Stimulated activated naive B cell treated with anti-CD40 and anti-IgM and Interleukin-4, amounts not matched to agents 10 μg/mL and 1 μg/mL and 100 μg/mL, for 72 hours (primary cell): ENCODE results near the gene CLEC2D.

Experiments
- ATAC-seq, 2 donors: fragments of 150-1000 bp; cut with Tn5 transposase; replicated peaks; 2 replicates each; pipeline ENCODE4 v1.10.0; 2021; ENCODE audit warnings: moderate library complexity in 1 of 2
- DNase-seq: peaks from one replicate; pipeline ENCODE4 v3.0.0; 2021
- H3K27ac Mint-ChIP-seq: one replicate; pipeline ENCODE4 v1.8.0; 2022; ENCODE audit warnings: mild to moderate bottlenecking, mixed read lengths
- H3K27me3 Mint-ChIP-seq, 2 donors: one replicate each; pipeline ENCODE4 v1.8.0; 2022; ENCODE audit warnings: mixed read lengths in 2 of 2
- H3K36me3 Mint-ChIP-seq, 2 donors: one replicate each; pipeline ENCODE4 v1.8.0; 2022; ENCODE audit warnings: mixed read lengths in 2 of 2, mild to moderate bottlenecking in 1 of 2
- H3K4me1 Mint-ChIP-seq, 2 donors: one replicate each; pipeline ENCODE4 v1.8.0; 2022; ENCODE audit warnings: mixed read lengths in 2 of 2, mild to moderate bottlenecking in 1 of 2
- H3K4me3 Mint-ChIP-seq, 2 donors: one replicate each; pipeline ENCODE4 v1.8.0; 2022; ENCODE audit warnings: mild to moderate bottlenecking in 2 of 2, mixed read lengths in 2 of 2, moderate library complexity in 1 of 2
- H3K9me3 Mint-ChIP-seq, 2 donors: one replicate each; pipeline ENCODE4 v1.8.0; 2022; ENCODE audit warnings: mixed read lengths in 2 of 2, mild to moderate bottlenecking in 1 of 2

CLEC2D gene

GRCh38 chr12:9646794-9647781 is 22.4 kb upstream of the CLEC2D start:
- peak in 1 of 2 donors; percentile 1 for ATAC-seq
- no peak for DNase-seq
- Mint-ChIP-seq H3K27ac (peak overlapping the region; percentile 97), H3K9me3 (peaks cover 7 to 15% of the 10 kb centered on the region in 2 donors), H3K36me3 (peaks cover 16 to 36% of the 10 kb centered on the region in 2 donors), H3K27me3 (no peaks in the 10 kb centered on the region), H3K4me1 (peaks cover 33 to 62% of the 10 kb centered on the region in 2 donors), H3K4me3 (peak overlapping the region; percentile 90 to 92)

- H3K36me3 Mint-ChIP-seq = peaks cover 17 to 34% of the 10 kb centered on the region in 2 donors
- ATAC-seq = peak; percentile 69 to 77
- peaks cover 30 to 55% of the 10 kb centered on the region in 2 donors for H3K4me1 Mint-ChIP-seq
Measured at GRCh38 chr12:9647825-9648700, 21.4 kb upstream of the CLEC2D start.

GRCh38 chr12:9648701-9649531 is 20.6 kb upstream of the CLEC2D start:
- peaks cover 32 to 55% of the 10 kb centered on the region in 2 donors for H3K4me1 Mint-ChIP-seq
- H3K36me3 Mint-ChIP-seq = peaks cover 22 to 39% of the 10 kb centered on the region in 2 donors
- peak overlapping the region; percentile 90 to 92 for H3K4me3 Mint-ChIP-seq
- H3K27ac Mint-ChIP-seq = peak overlapping the region; percentile 97
- no peaks in the 10 kb centered on the region for H3K27me3 Mint-ChIP-seq
- H3K9me3 Mint-ChIP-seq = peaks cover 7 to 8% of the 10 kb centered on the region in 2 donors
- DNase-seq (no peak), ATAC-seq (peak; percentile 7 to 13)

More at GRCh38 chr12:9647825-9648700, 21.4 kb upstream of the CLEC2D start:
- DNase-seq = peak; percentile 95
- H3K27ac Mint-ChIP-seq = peak overlapping the region; percentile 97
- H3K27me3 Mint-ChIP-seq = no peaks in the 10 kb centered on the region
- H3K9me3 Mint-ChIP-seq = peaks cover 7 to 10% of the 10 kb centered on the region in 2 donors
- peak overlapping the region; percentile 90 to 92 for H3K4me3 Mint-ChIP-seq

GRCh38 chr12:9649532-9649940 is 20.0 kb upstream of the CLEC2D start:
- peak overlapping the region; percentile 97 for H3K27ac Mint-ChIP-seq
- H3K9me3 Mint-ChIP-seq = peaks cover 7 to 11% of the 10 kb centered on the region in 2 donors
- DNase-seq (peak; percentile 67), ATAC-seq (peak; percentile 28 to 31)
- peaks cover 35 to 59% of the 10 kb centered on the region in 2 donors for H3K4me1 Mint-ChIP-seq
- H3K27me3 Mint-ChIP-seq = no peaks in the 10 kb centered on the region
- H3K4me3 Mint-ChIP-seq = peak overlapping the region; percentile 90 to 92
- peaks cover 25 to 42% of the 10 kb centered on the region in 2 donors for H3K36me3 Mint-ChIP-seq

- H3K36me3 Mint-ChIP-seq = peaks cover 29 to 47% of the 10 kb centered on the region in 2 donors
- peaks cover 37 to 63% of the 10 kb centered on the region in 2 donors for H3K4me1 Mint-ChIP-seq
- DNase-seq (no peak), ATAC-seq (no peak)
- H3K27ac Mint-ChIP-seq = peak overlapping the region; percentile 97
- H3K4me3 Mint-ChIP-seq = peak overlapping the region; percentile 90 to 92
- peaks cover 6 to 8% of the 10 kb centered on the region in 2 donors for H3K9me3 Mint-ChIP-seq
- H3K27me3 Mint-ChIP-seq = no peaks in the 10 kb centered on the region
Measured at GRCh38 chr12:9650151-9650576, 19.3 kb upstream of the CLEC2D start.

GRCh38 chr12:9651265-9651729 is 18.2 kb upstream of the CLEC2D start:
- H3K4me1 Mint-ChIP-seq = peaks cover 43 to 69% of the 10 kb centered on the region in 2 donors
- H3K27ac Mint-ChIP-seq = peak overlapping the region; percentile 97
- peak; percentile 8 to 12 for ATAC-seq
- H3K36me3 Mint-ChIP-seq = peaks cover 36 to 52% of the 10 kb centered on the region in 2 donors
- peak; percentile 65 for DNase-seq
- H3K27me3 Mint-ChIP-seq = no peaks in the 10 kb centered on the region
- H3K4me3 Mint-ChIP-seq = peak overlapping the region; percentile 64 to 92
- H3K9me3 Mint-ChIP-seq = peaks cover 3 to 4% of the 10 kb centered on the region in 2 donors

GRCh38 chr12:9660046-9660445 is 9.5 kb upstream of the CLEC2D start:
- ATAC-seq = no peak
- Mint-ChIP-seq H3K4me3 (no peak overlapping the region), H3K36me3 (peaks cover 62 to 82% of the 10 kb centered on the region in 2 donors)

GRCh38 chr12:9661720-9662119 is 7.8 kb upstream of the CLEC2D start:
- H3K36me3 Mint-ChIP-seq = peaks cover 49 to 75% of the 10 kb centered on the region in 2 donors
- no peak overlapping the region for H3K27ac Mint-ChIP-seq
- peaks cover 27 to 55% of the 10 kb centered on the region in 2 donors for H3K4me1 Mint-ChIP-seq
- no peak overlapping the region for H3K4me3 Mint-ChIP-seq
- ATAC-seq (no peak), DNase-seq (no peak)
- no peaks in the 10 kb centered on the region for H3K27me3 Mint-ChIP-seq
- peaks cover 3 to 10% of the 10 kb centered on the region in 2 donors for H3K9me3 Mint-ChIP-seq

More at GRCh38 chr12:9660046-9660445, 9.5 kb upstream of the CLEC2D start:
- Mint-ChIP-seq H3K27me3 (no peaks in the 10 kb centered on the region), H3K4me1 (peaks cover 31 to 62% of the 10 kb centered on the region in 2 donors), H3K27ac (no peak overlapping the region), H3K9me3 (peaks cover 3 to 10% of the 10 kb centered on the region in 2 donors)
- DNase-seq = no peak

GRCh38 chr12:9662488-9662887 is 7.0 kb upstream of the CLEC2D start:
- Mint-ChIP-seq H3K9me3 (peaks cover 3 to 10% of the 10 kb centered on the region in 2 donors), H3K4me3 (no peak overlapping the region), H3K36me3 (peaks cover 54 to 75% of the 10 kb centered on the region in 2 donors), H3K27ac (peak overlapping the region; percentile 31), H3K27me3 (no peaks in the 10 kb centered on the region), H3K4me1 (peaks cover 32 to 55% of the 10 kb centered on the region in 2 donors)
- ATAC-seq = no peak
- no peak for DNase-seq

GRCh38 chr12:9667403-9668160 is 1.9 kb upstream of the CLEC2D start:
- H3K9me3 Mint-ChIP-seq = peaks cover 3% of the 10 kb centered on the region in 2 donors
- H3K4me3 Mint-ChIP-seq = peak overlapping the region; percentile 58 to 80
- no peak for DNase-seq
- peak overlapping the region; percentile 97 for H3K27ac Mint-ChIP-seq
- peaks cover 43 to 70% of the 10 kb centered on the region in 2 donors for H3K4me1 Mint-ChIP-seq
- ATAC-seq = peak; percentile 64 to 74
- H3K27me3 Mint-ChIP-seq = peaks cover 0 to 4% of the 10 kb centered on the region in 2 donors
- H3K36me3 Mint-ChIP-seq = peaks cover 53 to 63% of the 10 kb centered on the region in 2 donors

- no peak for DNase-seq
- peaks cover 56 to 66% of the 10 kb centered on the region in 2 donors for H3K36me3 Mint-ChIP-seq
- peaks cover 47 to 70% of the 10 kb centered on the region in 2 donors for H3K4me1 Mint-ChIP-seq
Measured at GRCh38 chr12:9668161-9669018, 1.1 kb upstream of the CLEC2D start.

GRCh38 chr12:9669019-9669326 is 540 bp upstream of the CLEC2D start:
- peaks cover 0 to 3% of the 10 kb centered on the region in 2 donors for H3K9me3 Mint-ChIP-seq
- peaks cover 0 to 4% of the 10 kb centered on the region in 2 donors for H3K27me3 Mint-ChIP-seq
- H3K27ac Mint-ChIP-seq = no peak overlapping the region
- DNase-seq = no peak
- H3K36me3 Mint-ChIP-seq = peaks cover 58 to 67% of the 10 kb centered on the region in 2 donors
- peak overlapping the region in 1 of 2 donors; percentile 80 for H3K4me3 Mint-ChIP-seq
- H3K4me1 Mint-ChIP-seq = peaks cover 50 to 71% of the 10 kb centered on the region in 2 donors
- ATAC-seq = no peak

More at GRCh38 chr12:9668161-9669018, 1.1 kb upstream of the CLEC2D start:
- ATAC-seq = no peak
- peak overlapping the region; percentile 97 for H3K27ac Mint-ChIP-seq
- peak overlapping the region; percentile 80 to 81 for H3K4me3 Mint-ChIP-seq
- H3K9me3 Mint-ChIP-seq = peaks cover 2 to 3% of the 10 kb centered on the region in 2 donors
- peaks cover 0 to 4% of the 10 kb centered on the region in 2 donors for H3K27me3 Mint-ChIP-seq
